GM21360 (cell line): ENCODE measurements around the gene SERPINA3.
"Not testable (repeated sequence)": the region's sequence is repeated elsewhere in the genome, so short reads cannot be mapped to it uniquely, and the experiment has no call there.

ENCODE experiments used
- ATAC-seq: cut with Tn5 transposase; IDR thresholded peaks from one replicate; pipeline ENCODE4 v1.9.1; 2021; ENCODE audit warnings: mild to moderate bottlenecking, moderate library complexity; ENCODE audit not compliant: unreplicated experiment

SERPINA3 gene

DNA sequence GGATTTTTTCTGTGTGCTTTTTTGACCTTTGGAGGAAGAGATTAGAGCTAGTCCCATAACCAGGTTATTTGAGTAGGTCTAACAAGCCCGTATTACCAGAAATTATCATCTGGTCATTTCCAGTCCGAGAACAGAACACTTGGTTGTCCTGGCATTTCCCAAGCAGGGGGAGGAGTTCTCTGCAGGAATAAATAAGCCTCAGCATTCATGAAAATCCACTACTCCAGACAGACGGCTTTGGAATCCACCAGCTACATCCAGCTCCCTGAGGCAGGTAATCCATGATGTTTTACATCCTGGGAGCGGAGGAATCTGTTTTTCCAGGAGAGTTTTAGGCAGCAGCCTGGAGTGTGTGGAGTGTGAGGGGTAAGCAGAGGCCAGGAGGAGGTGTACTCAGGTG lies at the start of gene SERPINA3:
Gene SERPINA3 (plus strand): TSS at position 218 of the 400 bp plus-strand sequence. CDS start 2,051 bp downstream, outside the sequence.
- ATAC-seq = no peak

GRCh38 chr14:94562941-94563883 lies 49.0 kb upstream of the SERPINA3 start:
- no peak for ATAC-seq

- no peak for ATAC-seq
These were observed 47.8 kb upstream of the SERPINA3 start for GRCh38 chr14:94564381-94564780.

DNA sequence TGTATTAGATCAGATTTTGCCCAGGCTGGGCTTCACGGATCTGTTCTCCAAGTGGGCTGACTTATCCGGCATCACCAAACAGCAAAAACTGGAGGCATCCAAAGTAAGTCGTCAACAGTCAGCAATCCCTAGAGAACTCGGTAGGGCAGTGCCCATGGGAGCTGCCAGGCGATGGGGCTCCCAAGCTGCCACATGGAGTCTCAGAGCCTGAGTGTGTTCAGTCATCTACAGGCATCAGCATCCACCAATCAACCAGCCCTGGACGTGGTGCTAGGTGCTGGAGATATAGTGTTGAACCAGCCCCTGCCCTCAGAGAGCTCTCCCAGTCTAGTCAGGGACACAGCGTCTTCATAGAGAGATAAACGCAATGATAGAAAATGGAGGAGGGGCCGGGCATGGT lies 44.0 kb upstream of the SERPINA3 start:
- ATAC-seq = no peak

GRCh38 chr14:94569381-94570001 lies 42.7 kb upstream of the SERPINA3 start:
- ATAC-seq = no peak

DNA sequence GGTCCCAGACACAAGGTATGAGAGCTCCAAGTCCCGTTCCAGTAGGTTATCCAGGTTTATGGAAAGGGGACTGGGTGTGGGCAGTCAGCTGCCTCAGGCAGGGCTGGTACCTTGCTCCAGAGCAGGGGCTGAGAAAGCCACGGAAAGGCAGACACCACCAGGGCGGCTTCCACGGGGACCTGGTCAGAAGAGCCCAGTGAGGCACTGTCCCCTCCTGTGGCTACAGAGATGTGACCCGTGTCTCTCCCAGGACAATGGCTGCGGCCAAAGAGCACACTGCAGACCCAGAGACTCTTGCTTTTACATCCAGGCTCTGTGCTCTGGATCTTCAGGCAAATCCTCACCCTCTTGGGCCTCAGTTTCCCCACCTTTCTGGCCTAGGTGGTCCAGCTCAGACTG lies 42.2 kb upstream of the SERPINA3 start:
- ATAC-seq = no peak

DNA sequence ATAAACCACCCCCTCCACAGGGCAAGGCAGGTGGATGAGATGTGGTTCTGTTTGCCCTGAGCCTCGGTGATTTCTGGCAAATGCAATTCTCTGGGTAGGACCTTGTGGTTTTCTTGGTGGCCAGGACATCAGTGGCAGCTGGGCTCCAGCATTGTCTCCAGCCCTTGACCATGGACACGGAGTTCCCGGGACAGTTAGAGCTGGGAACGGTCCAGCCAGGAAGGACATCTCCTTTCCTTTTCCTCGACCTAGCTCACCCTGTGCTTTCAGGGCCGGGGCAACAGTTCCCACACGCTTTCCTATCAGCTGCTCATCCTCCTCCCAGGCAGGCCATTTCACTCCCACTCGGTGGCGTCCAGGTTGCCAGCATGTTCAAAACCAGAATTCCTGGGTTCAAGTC lies 41.8 kb upstream of the SERPINA3 start:
- no peak for ATAC-seq

DNA sequence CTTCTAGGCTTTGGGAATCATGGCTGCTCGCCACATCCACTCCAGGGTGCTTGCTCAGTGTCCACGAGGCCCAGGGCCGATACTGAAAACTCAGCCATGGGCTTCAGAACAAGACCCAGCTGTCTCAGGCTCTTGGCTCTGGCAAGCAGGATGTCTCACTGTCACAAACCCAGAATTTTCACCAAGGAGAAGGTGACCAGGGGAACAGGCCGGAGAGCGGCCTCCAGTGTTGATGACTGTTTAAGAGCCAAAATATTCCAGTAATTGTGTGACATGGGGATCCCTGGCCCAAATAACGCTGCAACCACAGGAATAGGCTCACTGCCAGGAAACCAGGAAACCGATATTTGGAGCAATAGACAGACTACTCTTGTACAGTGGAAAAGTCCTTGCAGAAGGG lies 40.8 kb upstream of the SERPINA3 start:
- ATAC-seq = no peak

- ATAC-seq = no peak
These were observed 40.2 kb upstream of the SERPINA3 start for GRCh38 chr14:94571950-94572349.

- no peak for ATAC-seq
These were observed 39.4 kb upstream of the SERPINA3 start for GRCh38 chr14:94572637-94573303.

GRCh38 chr14:94573475-94574277 lies 38.5 kb upstream of the SERPINA3 start:
- ATAC-seq = no peak

GRCh38 chr14:94574336-94574735 lies 37.9 kb upstream of the SERPINA3 start:
- no peak for ATAC-seq

- ATAC-seq = no peak
These were observed 36.2 kb upstream of the SERPINA3 start for GRCh38 chr14:94575730-94576585.

DNA sequence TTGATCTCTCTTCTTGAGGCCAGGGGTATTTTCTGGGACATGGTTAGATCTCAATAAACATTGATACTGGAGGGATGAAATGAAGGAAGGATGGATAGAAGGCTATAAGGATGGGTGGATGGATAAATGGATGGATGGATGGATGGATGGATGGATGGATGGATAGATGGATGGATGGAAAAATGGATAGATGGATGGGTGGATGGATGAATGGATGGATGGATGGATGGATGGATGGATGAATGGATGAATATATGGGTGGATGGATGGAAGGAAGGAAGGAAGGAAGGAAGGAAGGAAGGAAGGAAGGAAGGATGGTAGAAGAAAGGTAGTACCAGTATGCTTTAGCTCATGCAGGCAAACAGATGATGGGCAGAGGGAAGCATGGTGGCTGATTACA lies 34.7 kb upstream of the SERPINA3 start:
- not testable (repeated sequence) for ATAC-seq

- ATAC-seq = no peak
These were observed 33.5 kb upstream of the SERPINA3 start for GRCh38 chr14:94578712-94579111.

DNA sequence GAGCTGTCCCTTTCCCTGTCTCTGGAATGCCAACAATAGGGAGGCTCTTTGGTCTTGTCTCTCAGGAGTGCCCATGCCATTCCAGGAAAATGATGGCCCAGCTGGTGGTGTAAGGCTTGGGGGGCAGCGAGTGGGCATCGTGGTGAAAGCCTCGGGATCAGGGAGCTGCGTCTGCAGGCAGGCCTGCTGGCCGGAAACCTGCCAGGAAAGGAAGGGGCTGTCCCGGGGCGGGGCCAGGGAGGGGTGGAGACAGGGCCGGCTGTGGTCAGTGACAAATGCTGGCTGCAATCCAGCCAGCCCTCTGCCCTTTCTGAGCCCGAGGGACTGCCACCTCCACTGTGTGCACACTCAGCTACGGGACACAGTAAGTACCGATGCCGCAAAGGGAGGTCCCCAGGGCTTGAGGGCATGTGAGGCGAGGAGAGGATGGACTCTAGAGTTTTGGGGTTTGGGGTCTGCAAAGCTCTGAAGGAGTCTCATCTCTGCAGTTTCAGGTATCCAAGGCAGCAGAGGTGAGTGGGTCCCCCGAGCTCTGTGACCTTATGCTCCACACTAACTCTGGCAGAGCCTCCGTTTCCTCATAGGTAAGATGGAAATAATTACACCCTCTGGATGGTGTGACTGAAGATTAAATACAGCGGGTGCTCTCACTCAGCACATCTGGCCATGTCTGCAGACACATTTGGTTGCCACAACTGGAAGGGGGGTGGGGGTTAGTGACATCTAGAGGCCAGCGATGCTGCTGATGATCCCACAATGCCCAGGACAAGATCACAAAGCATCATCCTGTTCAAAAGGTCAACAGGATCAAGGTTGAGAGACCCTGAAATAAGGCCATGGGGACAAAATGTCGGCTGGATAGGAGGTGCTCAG lies 30.8 kb upstream of the SERPINA3 start, which contains the start of gene SERPINA5:
Gene SERPINA5 (plus strand): TSS at position 300 of the 873 bp plus-strand sequence. CDS start 5,937 bp downstream, outside the sequence.
- ATAC-seq = no peak

DNA sequence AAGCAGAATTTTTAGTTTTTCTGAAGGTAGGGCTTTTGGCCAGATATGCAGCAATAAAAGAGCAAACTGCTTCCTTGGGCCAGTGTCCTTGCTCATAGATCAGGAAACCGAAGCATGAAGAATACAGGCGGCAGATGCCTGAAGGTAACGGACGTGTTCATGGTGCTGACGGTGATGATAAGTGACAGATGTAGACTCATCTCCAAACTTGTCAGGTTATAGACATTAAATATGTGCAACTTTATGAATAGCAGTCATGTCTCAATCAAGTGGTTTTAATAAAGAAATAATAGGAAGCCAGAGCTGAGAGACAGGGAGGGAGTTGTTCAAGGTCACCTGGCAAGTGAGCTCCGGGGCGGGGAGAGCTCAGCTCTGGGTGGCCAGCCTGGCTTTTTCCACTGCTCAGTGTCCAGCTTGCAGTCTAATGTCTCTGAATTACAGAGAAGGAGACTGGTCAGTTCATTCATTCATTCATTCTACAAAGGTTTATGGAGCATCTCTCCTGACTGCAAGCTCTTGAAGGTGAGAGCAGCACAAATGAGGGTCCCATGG lies 29.9 kb upstream of the SERPINA3 start:
- no peak for ATAC-seq

- no peak for ATAC-seq
These were observed 29.3 kb upstream of the SERPINA3 start for GRCh38 chr14:94582851-94583250.
